Stomach (tissue), 9 donors: ENCODE data around the gene POU3F3. TPM values are rescaled to one million over a fixed set of nuclear protein-coding genes. Genes with fewer than 3 reads are reported as not detected.

Experiments
- DNase-seq, 2 donors: peaks; one replicate each; pipeline versions ENCODE4 v3.0.0 to v3.0.0-alpha.2; 2013 to 2019
- H3K27ac ChIP-seq, 5 donors: fragments of 200-600 bp in 4 of 5; sonication (generic) in 4 of 5; one replicate each; pipeline ENCODE4 v1.5.1; 2013 to 2019; ENCODE audit warnings: mild to moderate bottlenecking in 1 of 5, moderate library complexity in 1 of 5
- H3K27me3 ChIP-seq, 3 donors: fragments of 200-600 bp; sonication (generic); one replicate each; pipeline ENCODE4 v1.5.1; 2017 to 2019; ENCODE audit warnings: mixed run types in 1 of 3
- H3K36me3 ChIP-seq, 4 donors: fragments of 200-600 bp; sonication (generic); 1 replicate in 3 of 4; 2 replicates in 1 of 4; pipeline ENCODE4 v1.5.1; 2016 to 2019
- H3K4me1 ChIP-seq, 4 donors: fragments of 200-600 bp; sonication (generic); one replicate each; pipeline ENCODE4 v1.5.1; 2016 to 2019
- H3K4me3 ChIP-seq, 4 donors: fragments of 200-600 bp; sonication (generic) in 3 of 4; one replicate each; pipeline ENCODE4 v1.5.1; 2016 to 2019; ENCODE audit warnings: mild to moderate bottlenecking in 1 of 4
- H3K9me3 ChIP-seq, 4 donors: fragments of 200-600 bp; sonication (generic); one replicate each; pipeline ENCODE4 v1.5.1; 2016 to 2019
- CTCF ChIP-seq, 7 experiments: fragments of 450-650 bp in 4 of 7; fragments of 200-600 bp in 3 of 7; sonication (generic) in 3 of 7; IDR thresholded peaks; one replicate each; pipeline ENCODE4 v1.5.1; 2016 to 2019; ENCODE audit warnings: antibody characterized with exemption in 7 of 7, control low read depth in 2 of 7, mild to moderate bottlenecking in 1 of 7
- EP300 ChIP-seq: sonication (generic); formaldehyde crosslinking; IDR thresholded peaks from one replicate; pipeline ENCODE4 v1.6.1; 2017; ENCODE audit warnings: antibody characterized with exemption
- POLR2A ChIP-seq, 4 donors: fragments of 450-650 bp; IDR thresholded peaks; one replicate each; pipeline ENCODE4 v1.6.1; 2016; ENCODE audit warnings: antibody characterized with exemption in 4 of 4, control low read depth in 2 of 4, mild to moderate bottlenecking in 1 of 4, moderate library complexity in 1 of 4
- POLR2AphosphoS5 ChIP-seq, 3 donors: sonication (generic); formaldehyde crosslinking; IDR thresholded peaks; one replicate each; pipeline ENCODE4 v1.6.1; 2016; ENCODE audit warnings: antibody characterized with exemption in 3 of 3
- WGBS, 5 donors: extraction: QIAGEN DNeasy Blood & Tissue Kit in 3 of 5; methylation state at CpG; one replicate each; pipeline versions ENCODE4 v1.1.5 to v1.1.7; 2013 to 2018; 5-methylcytosine and 5-hydroxymethylcytosine counted together
- intact Hi-C: fragments of 100-400 bp; cut with DNase I; formaldehyde crosslinking; loops from one replicate; pipeline ENCODE4 v1.15.1; 2023; ENCODE audit warnings: low total_unique reads
- polyA plus RNA-seq, 3 donors: library from polyadenylated mRNA; stranded (reverse); fragments of 200-250 nt; gene quantifications; one replicate each; pipeline ENCODE4 v1.2.3, GENCODE V29; 2013
- total RNA-seq, 5 donors: library from RNA; depleted of rRNA; stranded (reverse); fragments of >200 nt; gene quantifications; one replicate each; pipeline versions ENCODE4 v1.1.0 to v1.2.3, GENCODE V29; 2014 to 2016
- donor health status: healthy with polysubstance abuse.
- donor health status: Bipolar disorder and iron deficiency.
- donor health status: healthy.

The POU3F3 gene
- total and polyA plus RNA-seq, 8 donors = 0.37 to 0.93 TPM; not detected in 6

- DNase-seq = no peak
- intact Hi-C loops = no loop called here
- no peak for TF ChIP-seq POLR2A (IDR thresholded peaks at IDR 0.05)
Measured at GRCh38 chr2:104866883-104867812, 13.2 kb downstream of the POU3F3 start.

GRCh38 chr2:104867813-104868504 is 14.0 kb downstream of the POU3F3 start:
- peaks cover 43 to 100% (median 95%) of the 10 kb centered on the region in 3 donors for H3K27me3 ChIP-seq
- intact Hi-C loops = no loop called here
- H3K27ac ChIP-seq = no peak overlapping the region
- WGBS, 5 donors = 8 to 13% (median 9%) methylated on average over 21 to 33 of the region's 33 CpGs
- H3K4me3 ChIP-seq = no peak overlapping the region
- no peaks in the 10 kb centered on the region for H3K9me3 ChIP-seq
- no peaks in the 10 kb centered on the region for H3K36me3 ChIP-seq
- no peak for DNase-seq
- peaks cover 10 to 40% (median 26%) of the 10 kb centered on the region in 4 donors for H3K4me1 ChIP-seq
- TF ChIP-seq EP300 = no peak
- no peak for TF ChIP-seq POLR2A (IDR thresholded peaks at IDR 0.05)
- no peak for TF ChIP-seq POLR2AphosphoS5 (IDR thresholded peaks at IDR 0.05)
- TF ChIP-seq CTCF (IDR thresholded peaks at IDR 0.05) = no peak

More at GRCh38 chr2:104866883-104867812, 13.2 kb downstream of the POU3F3 start:
- H3K36me3 ChIP-seq = no peaks in the 10 kb centered on the region
- H3K27ac ChIP-seq = no peak overlapping the region
- no peaks in the 10 kb centered on the region for H3K9me3 ChIP-seq
- peaks cover 47 to 100% (median 94%) of the 10 kb centered on the region in 3 donors for H3K27me3 ChIP-seq
- peaks cover 2 to 39% (median 21%) of the 10 kb centered on the region in 4 donors for H3K4me1 ChIP-seq
- 2 to 10% (median 4%) methylated on average over 26 to 51 of the region's 51 CpGs for WGBS, 5 donors
- H3K4me3 ChIP-seq = no peak overlapping the region

GRCh38 chr2:104868505-104868866 is 14.6 kb downstream of the POU3F3 start:
- intact Hi-C loops = no loop called here
- H3K9me3 ChIP-seq = no peaks in the 10 kb centered on the region
- no peak for DNase-seq

GRCh38 chr2:104870100-104870975 is 16.4 kb downstream of the POU3F3 start:
- DNase-seq = no peak
- Histone ChIP-seq H3K27me3 (peaks cover 27 to 97% (median 81%) of the 10 kb centered on the region in 3 donors), H3K4me3 (no peak overlapping the region), H3K9me3 (no peaks in the 10 kb centered on the region), H3K4me1 (peaks cover 12 to 32% (median 26%) of the 10 kb centered on the region in 4 donors), H3K27ac (no peak overlapping the region), H3K36me3 (no peaks in the 10 kb centered on the region)
- TF ChIP-seq CTCF (IDR thresholded peaks at IDR 0.05) (no peak), EP300 (no peak), POLR2A (IDR thresholded peaks at IDR 0.05) (no peak)
- WGBS, 5 donors = 20 to 46% (median 32%) methylated on average over 4 of the region's 4 CpGs
- intact Hi-C loops = no loop called here

More at GRCh38 chr2:104868505-104868866, 14.6 kb downstream of the POU3F3 start:
- Histone ChIP-seq H3K4me1 (peaks cover 12 to 41% (median 28%) of the 10 kb centered on the region in 4 donors), H3K27me3 (peaks cover 39 to 100% (median 96%) of the 10 kb centered on the region in 3 donors), H3K4me3 (no peak overlapping the region), H3K36me3 (no peaks in the 10 kb centered on the region), H3K27ac (no peak overlapping the region)
- no peak for TF ChIP-seq POLR2AphosphoS5 (IDR thresholded peaks at IDR 0.05)
- no peak for TF ChIP-seq POLR2A (IDR thresholded peaks at IDR 0.05)
- no peak for TF ChIP-seq EP300
- TF ChIP-seq CTCF (IDR thresholded peaks at IDR 0.05) = no peak
- 25 to 42% (median 33%) methylated on average over 4 of the region's 4 CpGs for WGBS, 5 donors
